HEK293 (cell line): ENCODE data around the gene ADCK2.

Experiments used
- BCL11B ChIP-seq: fragments of 450-650 bp; formaldehyde crosslinking; IDR thresholded peaks from 2 replicates; pipeline ENCODE4 v1.5.1; 2016; ENCODE audit warnings: low read depth, missing biosample characterization, missing genetic modification characterization
- GLI2 ChIP-seq: fragments of 450-650 bp; formaldehyde crosslinking; IDR thresholded peaks from 2 replicates; pipeline ENCODE4; 2017; ENCODE audit warnings: missing biosample characterization, missing genetic modification characterization, low read depth, borderline replicate concordance
- GLIS1 ChIP-seq: fragments of 450-650 bp; formaldehyde crosslinking; IDR thresholded peaks from 2 replicates; pipeline ENCODE4 v1.5.1; 2016; ENCODE audit warnings: missing biosample characterization, missing genetic modification characterization
- HOXD13 ChIP-seq: sonication (generic); formaldehyde crosslinking; IDR thresholded peaks from 2 replicates; pipeline ENCODE4 v1.8.0; 2022; ENCODE audit warnings: missing genetic modification reagents, borderline replicate concordance
- KLF1 ChIP-seq: fragments of 450-650 bp; formaldehyde crosslinking; IDR thresholded peaks from 2 replicates; pipeline ENCODE4 v1.5.1; 2016; ENCODE audit warnings: missing biosample characterization, missing genetic modification characterization
- KLF7 ChIP-seq: fragments of 450-650 bp; formaldehyde crosslinking; IDR thresholded peaks from 2 replicates; pipeline ENCODE4 v1.5.1; 2016; ENCODE audit warnings: missing biosample characterization, missing genetic modification characterization, borderline replicate concordance
- MYNN ChIP-seq: fragments of 450-650 bp; formaldehyde crosslinking; IDR thresholded peaks from 2 replicates; pipeline ENCODE4 v1.5.1; 2016; ENCODE audit warnings: missing biosample characterization, missing genetic modification characterization, borderline replicate concordance
- YY1 ChIP-seq: fragments of 450-650 bp; formaldehyde crosslinking; IDR thresholded peaks from 2 replicates; pipeline ENCODE4 v1.5.1; 2018; ENCODE audit warnings: missing biosample characterization, missing genetic modification characterization
- ZIC2 ChIP-seq: fragments of 450-650 bp; formaldehyde crosslinking; IDR thresholded peaks from 2 replicates; pipeline ENCODE4 v1.5.1; 2016; ENCODE audit warnings: missing biosample characterization, missing genetic modification characterization
- ZNF121 ChIP-seq: fragments of 450-650 bp; formaldehyde crosslinking; IDR thresholded peaks from 2 replicates; pipeline ENCODE4 v1.5.1; 2016; ENCODE audit warnings: missing biosample characterization, missing genetic modification characterization
- ZNF175 ChIP-seq: fragments of 450-650 bp; formaldehyde crosslinking; IDR thresholded peaks from 2 replicates; pipeline ENCODE4 v1.5.1; 2016; ENCODE audit warnings: missing biosample characterization, missing genetic modification characterization
- ZNF416 ChIP-seq: fragments of 450-650 bp; formaldehyde crosslinking; IDR thresholded peaks from 2 replicates; pipeline ENCODE4 v1.5.1; 2016; ENCODE audit warnings: missing biosample characterization, missing genetic modification characterization
- ZNF521 ChIP-seq: fragments of 450-650 bp; formaldehyde crosslinking; IDR thresholded peaks from 2 replicates; pipeline ENCODE4 v1.5.1; 2017; ENCODE audit warnings: missing biosample characterization, mild to moderate bottlenecking, missing genetic modification characterization
- ZNF530 ChIP-seq: fragments of 450-650 bp; formaldehyde crosslinking; IDR thresholded peaks from 2 replicates; pipeline ENCODE4 v1.5.1; 2016; ENCODE audit warnings: low read depth, missing biosample characterization, missing genetic modification characterization
- ZNF585B ChIP-seq: fragments of 450-650 bp; formaldehyde crosslinking; IDR thresholded peaks from 2 replicates; pipeline ENCODE4 v1.5.1; 2016; ENCODE audit warnings: missing biosample characterization, missing genetic modification characterization
- ZNF660 ChIP-seq: fragments of 450-650 bp; IDR thresholded peaks from 2 replicates; pipeline ENCODE4 v1.5.1; 2018; ENCODE audit warnings: missing biosample characterization, mild to moderate bottlenecking, missing genetic modification characterization
- ZSCAN30 ChIP-seq: fragments of 450-650 bp; IDR thresholded peaks from 2 replicates; pipeline ENCODE4 v1.5.1; 2018; ENCODE audit warnings: missing biosample characterization, mild to moderate bottlenecking, missing genetic modification characterization, moderate library complexity
- TF ChIP-seq, protein P1 (sequence below): fragments of 450-650 bp; formaldehyde crosslinking; IDR thresholded peaks from 2 replicates; pipeline ENCODE4 v1.5.1; 2016; ENCODE audit warnings: missing biosample characterization, missing genetic modification characterization
- TF ChIP-seq, protein P2 (sequence below): fragments of 450-650 bp; formaldehyde crosslinking; IDR thresholded peaks from 2 replicates; pipeline ENCODE4 v1.5.1; 2016; ENCODE audit warnings: missing biosample characterization, missing genetic modification characterization
- TF ChIP-seq, protein P3 (sequence below): fragments of 450-650 bp; formaldehyde crosslinking; IDR thresholded peaks from 2 replicates; pipeline ENCODE4 v1.5.1; 2016; ENCODE audit warnings: missing biosample characterization, missing genetic modification characterization
- TF ChIP-seq, protein P4 (sequence below): fragments of 450-650 bp; formaldehyde crosslinking; IDR thresholded peaks from 2 replicates; pipeline ENCODE4 v1.5.1; 2016; ENCODE audit warnings: missing biosample characterization, missing genetic modification characterization
- TF ChIP-seq, protein P5 (sequence below): fragments of 450-650 bp; formaldehyde crosslinking; IDR thresholded peaks from 2 replicates; pipeline ENCODE4 v1.5.1; 2016; ENCODE audit warnings: missing biosample characterization, missing genetic modification characterization, low read depth
- TF ChIP-seq, protein P6 (sequence below): fragments of 450-650 bp; formaldehyde crosslinking; IDR thresholded peaks from 2 replicates; pipeline ENCODE4 v1.5.1; 2016; ENCODE audit warnings: missing biosample characterization, missing genetic modification characterization

Gene ADCK2

DNA sequence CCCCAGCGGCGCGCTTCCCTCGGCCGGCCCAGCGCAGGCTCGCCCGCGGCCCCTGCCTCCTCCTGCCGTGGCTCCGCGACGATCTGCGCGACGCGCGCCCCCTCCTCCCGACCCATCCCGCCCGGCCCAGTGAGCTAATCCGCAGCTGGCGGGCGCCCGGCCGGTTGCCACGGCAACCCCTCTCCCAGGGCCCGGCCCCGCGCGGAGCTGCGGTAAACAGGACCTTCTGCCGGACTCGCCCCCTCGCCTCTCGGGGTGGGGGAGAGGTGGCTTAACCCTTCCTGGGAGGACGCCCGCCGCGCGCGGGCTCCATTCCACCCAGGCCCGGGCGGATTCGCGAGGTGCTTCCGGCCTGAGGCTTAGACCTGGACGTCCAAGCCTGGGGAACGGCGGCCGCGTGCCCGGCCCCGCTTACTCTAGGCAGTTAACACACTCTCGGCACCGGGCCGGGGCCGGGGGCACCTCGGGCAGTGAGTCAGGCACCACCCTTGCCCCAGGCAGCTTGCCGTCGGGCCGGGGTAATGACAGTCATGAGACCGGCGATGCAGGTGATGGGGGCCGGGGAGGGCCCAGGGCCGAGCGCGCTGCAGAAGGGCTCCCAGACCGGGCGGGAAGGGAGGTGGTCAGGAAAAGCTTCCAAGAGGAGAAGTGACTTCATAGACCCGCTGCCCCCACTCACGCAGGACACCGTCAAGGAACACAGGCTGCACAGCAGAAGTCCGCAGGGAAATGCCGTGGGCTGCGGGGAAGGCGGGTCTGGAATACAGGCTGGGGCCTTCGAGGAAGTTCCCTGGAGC lies 31.8 kb upstream of the ADCK2 start, which contains the start of gene DENND2A (continued):
- TF ChIP-seq, protein P1, sequence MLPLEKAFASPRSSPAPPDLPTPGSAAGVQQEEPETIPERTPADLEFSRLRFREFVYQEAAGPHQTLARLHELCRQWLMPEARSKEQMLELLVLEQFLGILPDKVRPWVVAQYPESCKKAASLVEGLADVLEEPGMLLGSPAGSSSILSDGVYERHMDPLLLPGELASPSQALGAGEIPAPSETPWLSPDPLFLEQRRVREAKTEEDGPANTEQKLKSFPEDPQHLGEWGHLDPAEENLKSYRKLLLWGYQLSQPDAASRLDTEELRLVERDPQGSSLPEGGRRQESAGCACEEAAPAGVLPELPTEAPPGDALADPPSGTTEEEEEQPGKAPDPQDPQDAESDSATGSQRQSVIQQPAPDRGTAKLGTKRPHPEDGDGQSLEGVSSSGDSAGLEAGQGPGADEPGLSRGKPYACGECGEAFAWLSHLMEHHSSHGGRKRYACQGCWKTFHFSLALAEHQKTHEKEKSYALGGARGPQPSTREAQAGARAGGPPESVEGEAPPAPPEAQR (tag by site-specific recombination): no peak
- TF ChIP-seq HOXD13 (CRISPR knock-in tag) (no peak), GLI2 (tag by site-specific recombination) (no peak), ZNF416 (tag by site-specific recombination) (no peak), BCL11B (no peak), ZSCAN30 (tag by site-specific recombination) (peak; percentile 40; the same call in 1 of the 2 replicates), MYNN (tag by site-specific recombination) (0 out of 2 replicates have a peak, but pooled peaks have one; percentile 46), KLF7 (tag by site-specific recombination) (0 out of 2 replicates have a peak, but pooled peaks have one; percentile 32), KLF1 (tag by site-specific recombination) (peak; percentile 70), YY1 (tag by site-specific recombination) (no peak), ZIC2 (tag by site-specific recombination) (peak; percentile 50), GLIS1 (tag by site-specific recombination) (peak; percentile 94), ZNF521 (tag by site-specific recombination) (no peak), ZNF121 (tag by site-specific recombination) (no peak), ZNF585B (tag by site-specific recombination) (no peak), ZNF660 (tag by site-specific recombination) (no peak), ZNF175 (tag by site-specific recombination) (no peak), ZNF530 (tag by site-specific recombination) (no peak)
- TF ChIP-seq, protein P2, sequence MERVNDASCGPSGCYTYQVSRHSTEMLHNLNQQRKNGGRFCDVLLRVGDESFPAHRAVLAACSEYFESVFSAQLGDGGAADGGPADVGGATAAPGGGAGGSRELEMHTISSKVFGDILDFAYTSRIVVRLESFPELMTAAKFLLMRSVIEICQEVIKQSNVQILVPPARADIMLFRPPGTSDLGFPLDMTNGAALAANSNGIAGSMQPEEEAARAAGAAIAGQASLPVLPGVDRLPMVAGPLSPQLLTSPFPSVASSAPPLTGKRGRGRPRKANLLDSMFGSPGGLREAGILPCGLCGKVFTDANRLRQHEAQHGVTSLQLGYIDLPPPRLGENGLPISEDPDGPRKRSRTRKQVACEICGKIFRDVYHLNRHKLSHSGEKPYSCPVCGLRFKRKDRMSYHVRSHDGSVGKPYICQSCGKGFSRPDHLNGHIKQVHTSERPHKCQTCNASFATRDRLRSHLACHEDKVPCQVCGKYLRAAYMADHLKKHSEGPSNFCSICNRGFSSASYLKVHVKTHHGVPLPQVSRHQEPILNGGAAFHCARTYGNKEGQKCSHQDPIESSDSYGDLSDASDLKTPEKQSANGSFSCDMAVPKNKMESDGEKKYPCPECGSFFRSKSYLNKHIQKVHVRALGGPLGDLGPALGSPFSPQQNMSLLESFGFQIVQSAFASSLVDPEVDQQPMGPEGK: peak; percentile 79
- TF ChIP-seq, protein P3, sequence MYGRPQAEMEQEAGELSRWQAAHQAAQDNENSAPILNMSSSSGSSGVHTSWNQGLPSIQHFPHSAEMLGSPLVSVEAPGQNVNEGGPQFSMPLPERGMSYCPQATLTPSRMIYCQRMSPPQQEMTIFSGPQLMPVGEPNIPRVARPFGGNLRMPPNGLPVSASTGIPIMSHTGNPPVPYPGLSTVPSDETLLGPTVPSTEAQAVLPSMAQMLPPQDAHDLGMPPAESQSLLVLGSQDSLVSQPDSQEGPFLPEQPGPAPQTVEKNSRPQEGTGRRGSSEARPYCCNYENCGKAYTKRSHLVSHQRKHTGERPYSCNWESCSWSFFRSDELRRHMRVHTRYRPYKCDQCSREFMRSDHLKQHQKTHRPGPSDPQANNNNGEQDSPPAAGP (tag by site-specific recombination): no peak; the same call in 1 of the 2 replicates
- TF ChIP-seq, protein P4, sequence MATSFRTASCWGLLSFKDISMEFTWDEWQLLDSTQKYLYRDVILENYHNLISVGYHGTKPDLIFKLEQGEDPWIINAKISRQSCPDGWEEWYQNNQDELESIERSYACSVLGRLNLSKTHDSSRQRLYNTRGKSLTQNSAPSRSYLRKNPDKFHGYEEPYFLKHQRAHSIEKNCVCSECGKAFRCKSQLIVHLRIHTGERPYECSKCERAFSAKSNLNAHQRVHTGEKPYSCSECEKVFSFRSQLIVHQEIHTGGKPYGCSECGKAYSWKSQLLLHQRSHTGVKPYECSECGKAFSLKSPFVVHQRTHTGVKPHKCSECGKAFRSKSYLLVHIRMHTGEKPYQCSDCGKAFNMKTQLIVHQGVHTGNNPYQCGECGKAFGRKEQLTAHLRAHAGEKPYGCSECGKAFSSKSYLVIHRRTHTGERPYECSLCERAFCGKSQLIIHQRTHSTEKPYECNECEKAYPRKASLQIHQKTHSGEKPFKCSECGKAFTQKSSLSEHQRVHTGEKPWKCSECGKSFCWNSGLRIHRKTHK (tag by site-specific recombination): no peak
- TF ChIP-seq, protein P5, sequence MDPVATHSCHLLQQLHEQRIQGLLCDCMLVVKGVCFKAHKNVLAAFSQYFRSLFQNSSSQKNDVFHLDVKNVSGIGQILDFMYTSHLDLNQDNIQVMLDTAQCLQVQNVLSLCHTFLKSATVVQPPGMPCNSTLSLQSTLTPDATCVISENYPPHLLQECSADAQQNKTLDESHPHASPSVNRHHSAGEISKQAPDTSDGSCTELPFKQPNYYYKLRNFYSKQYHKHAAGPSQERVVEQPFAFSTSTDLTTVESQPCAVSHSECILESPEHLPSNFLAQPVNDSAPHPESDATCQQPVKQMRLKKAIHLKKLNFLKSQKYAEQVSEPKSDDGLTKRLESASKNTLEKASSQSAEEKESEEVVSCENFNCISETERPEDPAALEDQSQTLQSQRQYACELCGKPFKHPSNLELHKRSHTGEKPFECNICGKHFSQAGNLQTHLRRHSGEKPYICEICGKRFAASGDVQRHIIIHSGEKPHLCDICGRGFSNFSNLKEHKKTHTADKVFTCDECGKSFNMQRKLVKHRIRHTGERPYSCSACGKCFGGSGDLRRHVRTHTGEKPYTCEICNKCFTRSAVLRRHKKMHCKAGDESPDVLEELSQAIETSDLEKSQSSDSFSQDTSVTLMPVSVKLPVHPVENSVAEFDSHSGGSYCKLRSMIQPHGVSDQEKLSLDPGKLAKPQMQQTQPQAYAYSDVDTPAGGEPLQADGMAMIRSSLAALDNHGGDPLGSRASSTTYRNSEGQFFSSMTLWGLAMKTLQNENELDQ (tag by site-specific recombination): no peak
- TF ChIP-seq, protein P6, sequence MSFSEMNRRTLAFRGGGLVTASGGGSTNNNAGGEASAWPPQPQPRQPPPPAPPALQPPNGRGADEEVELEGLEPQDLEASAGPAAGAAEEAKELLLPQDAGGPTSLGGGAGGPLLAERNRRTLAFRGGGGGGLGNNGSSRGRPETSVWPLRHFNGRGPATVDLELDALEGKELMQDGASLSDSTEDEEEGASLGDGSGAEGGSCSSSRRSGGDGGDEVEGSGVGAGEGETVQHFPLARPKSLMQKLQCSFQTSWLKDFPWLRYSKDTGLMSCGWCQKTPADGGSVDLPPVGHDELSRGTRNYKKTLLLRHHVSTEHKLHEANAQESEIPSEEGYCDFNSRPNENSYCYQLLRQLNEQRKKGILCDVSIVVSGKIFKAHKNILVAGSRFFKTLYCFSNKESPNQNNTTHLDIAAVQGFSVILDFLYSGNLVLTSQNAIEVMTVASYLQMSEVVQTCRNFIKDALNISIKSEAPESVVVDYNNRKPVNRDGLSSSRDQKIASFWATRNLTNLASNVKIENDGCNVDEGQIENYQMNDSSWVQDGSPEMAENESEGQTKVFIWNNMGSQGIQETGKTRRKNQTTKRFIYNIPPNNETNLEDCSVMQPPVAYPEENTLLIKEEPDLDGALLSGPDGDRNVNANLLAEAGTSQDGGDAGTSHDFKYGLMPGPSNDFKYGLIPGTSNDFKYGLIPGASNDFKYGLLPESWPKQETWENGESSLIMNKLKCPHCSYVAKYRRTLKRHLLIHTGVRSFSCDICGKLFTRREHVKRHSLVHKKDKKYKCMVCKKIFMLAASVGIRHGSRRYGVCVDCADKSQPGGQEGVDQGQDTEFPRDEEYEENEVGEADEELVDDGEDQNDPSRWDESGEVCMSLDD (tag by site-specific recombination): peak; percentile 14; the same call in 1 of the 2 replicates
